A549 (cell line): ENCODE data around the gene TMEM117. TPM values are rescaled to one million over a fixed set of nuclear protein-coding genes. Genes with fewer than 3 reads are reported as not detected.
A peak's percentile ranks its signal among the peaks of the same experiment; 100 is the strongest.

Experiments
- ATAC-seq, 2 experiments: fragments of 200-7000 bp in 1 of 2; fragments of >200 bp in 1 of 2; cut with Nextera tagmentation in 1 of 2; cut with Tn5 transposase in 1 of 2; 3 replicates each; pipeline versions ENCODE4 v1.8.0 to v1.9.1; 2018 to 2020; ENCODE audit warnings: mild to moderate bottlenecking in 1 of 2, moderate library complexity in 1 of 2
- CTCF ChIA-PET: fragments of 300-600 bp; sonication (Branson Sonifier 250); formaldehyde crosslinking; extraction: SDS; loops from one replicate; lab custom pipeline; 2021; ENCODE audit warnings: antibody characterized with exemption, inconsistent platforms; lab: Yijun Ruan, JAX
- POLR2A ChIA-PET: fragments of 350-600 bp; formaldehyde crosslinking; extraction: SDS; loops from one replicate; lab custom pipeline; 2021; ENCODE audit warnings: antibody characterized with exemption, inconsistent platforms; lab: Yijun Ruan, JAX
- DNase-seq, 2 experiments: peaks; one replicate each; pipeline versions ENCODE4 v3.0.0 to v3.0.0-alpha.2; 2011 to 2016; ENCODE audit warnings: low read depth in 1 of 2, low spot score in 1 of 2
- FAIRE-seq: peaks from 2 replicates; lab custom pipeline; 2011; peaks lifted over from hg19 to GRCh38; lab: Jason Lieb, UNC
- H3K27ac ChIP-seq, 2 experiments: fragments of >200 bp; sonication (Bioruptor Twin); formaldehyde crosslinking; 3 replicates each; pipeline ENCODE4 v1.5.1; 2016 to 2017
- H3K4me1 ChIP-seq: fragments of >200 bp; sonication (Bioruptor Twin); formaldehyde crosslinking; 3 replicates; pipeline ENCODE4 v1.6.1; 2016
- H3K4me2 ChIP-seq: fragments of >200 bp; sonication (Bioruptor Twin); formaldehyde crosslinking; 3 replicates; pipeline ENCODE4 v1.6.1; 2016
- H3K4me3 ChIP-seq: fragments of >200 bp; sonication (Bioruptor Twin); formaldehyde crosslinking; 3 replicates; pipeline ENCODE4 v1.5.1; 2016
- H3K9me3 ChIP-seq: fragments of >200 bp; sonication (Bioruptor Twin); formaldehyde crosslinking; 3 replicates; pipeline ENCODE4 v1.6.1; 2016
- CBX2 ChIP-seq: fragments of 200-600 bp; sonication (generic); IDR thresholded peaks from 2 replicates; pipeline ENCODE4 v1.6.1; 2016; ENCODE audit warnings: low read depth, mild to moderate bottlenecking, borderline replicate concordance
- EHMT2 ChIP-seq: fragments of 200-600 bp; sonication (generic); IDR thresholded peaks from 2 replicates; pipeline ENCODE4 v1.6.1; 2016; ENCODE audit warnings: antibody characterized with exemption, low read depth, mild to moderate bottlenecking, moderate library complexity
- FOSB ChIP-seq: fragments of 250-450 bp; sonication (Bioruptor Pico); IDR thresholded peaks from 2 replicates; pipeline ENCODE4 v1.5.0; 2020; ENCODE audit warnings: mild to moderate bottlenecking, moderate library complexity
- GATA3 ChIP-seq: IDR thresholded peaks from 2 replicates; pipeline ENCODE4 v1.6.1; 2012; ENCODE audit warnings: borderline replicate concordance
- JUN ChIP-seq, 2 experiments: fragments of >200 bp; sonication (Bioruptor Twin); formaldehyde crosslinking; IDR thresholded peaks; 2 replicates in 1 of 2; 3 replicates in 1 of 2; pipeline ENCODE4 v1.6.1; 2016 to 2017
- KDM1A ChIP-seq: fragments of 200-600 bp; sonication (generic); IDR thresholded peaks from 2 replicates; pipeline ENCODE4 v1.6.1; 2016; ENCODE audit warnings: low read depth, mild to moderate bottlenecking
- KDM5A ChIP-seq: fragments of 200-600 bp; sonication (generic); IDR thresholded peaks from 2 replicates; pipeline ENCODE4 v1.6.1; 2016; ENCODE audit warnings: antibody characterized with exemption, mild to moderate bottlenecking
- MAFK ChIP-seq: fragments of 450-650 bp; IDR thresholded peaks from 2 replicates; pipeline ENCODE4 v1.6.1; 2014; ENCODE audit not compliant: partially characterized antibody
- NFE2L2 ChIP-seq: fragments of 150-350 bp; conservative IDR thresholded peaks from 2 replicates; pipeline ENCODE4 v1.6.1; 2014; ENCODE audit warnings: low read length
- PBX3 ChIP-seq: IDR thresholded peaks from 2 replicates; pipeline ENCODE4 v1.6.1; 2012
- POLR2A ChIP-seq: IDR thresholded peaks from 2 replicates; pipeline ENCODE4 v1.6.1; 2012; ENCODE audit warnings: mild to moderate bottlenecking, low read length
- POLR2AphosphoS2 ChIP-seq: conservative IDR thresholded peaks from 2 replicates; pipeline ENCODE4 v1.6.1; 2012; ENCODE audit warnings: low read length, improper control_type of control experiment, inconsistent platforms
- RARB ChIP-seq: fragments of 250-450 bp; sonication (Bioruptor Pico); IDR thresholded peaks from 2 replicates; pipeline ENCODE4 v1.8.0; 2021; ENCODE audit warnings: mild to moderate bottlenecking, moderate library complexity
- REST ChIP-seq: fragments of 200-600 bp; sonication (generic); IDR thresholded peaks from 2 replicates; pipeline ENCODE4 v1.6.1; 2016; ENCODE audit warnings: antibody characterized with exemption, mild to moderate bottlenecking, moderate library complexity
- RFX5 ChIP-seq: fragments of 450-650 bp; IDR thresholded peaks from 2 replicates; pipeline ENCODE4 v1.7.1; 2014; ENCODE audit warnings: antibody characterized with exemption, mild to moderate bottlenecking, moderate library complexity
- USF2 ChIP-seq: fragments of 450-650 bp; IDR thresholded peaks from 2 replicates; pipeline ENCODE4 v1.6.1; 2014; ENCODE audit warnings: antibody characterized with exemption
- ZC3H11A ChIP-seq: fragments of 450-650 bp; IDR thresholded peaks from 2 replicates; pipeline ENCODE4 v1.6.1; 2014; ENCODE audit warnings: antibody characterized with exemption, mild to moderate bottlenecking
- WGBS: methylation state at CpG from one replicate; pipeline ENCODE4 v1.1.6; 2017; ENCODE audit errors: missing lambda C conversion rate; 5-methylcytosine and 5-hydroxymethylcytosine counted together
- polyA plus RNA-seq, 4 experiments: library from polyadenylated mRNA; depleted of rRNA in 3 of 4; stranded (reverse); fragments of >200 nt; fragmentation: RNase III in 1 of 4; extraction: RNeasy Plus Mini Kit Qiagen cat#74134 plus additional on column Dnase treatment in 1 of 4; gene quantifications; 2 replicates in 3 of 4; 3 replicates in 1 of 4; pipeline ENCODE4 v1.2.3, GENCODE V29; 2011 to 2017
- TF ChIP-seq, protein P1 (sequence below): fragments of 150-350 bp; IDR thresholded peaks from 2 replicates; pipeline ENCODE4 v1.6.1; 2014; ENCODE audit warnings: low read depth, mild to moderate bottlenecking, low read length

Gene TMEM117
- polyA plus RNA-seq, 2 of the 4 experiments (the other 2 are of a cell fraction): 2.1 to 4.6 TPM

GRCh38 chr12:43930032-43930431 lies 94.2 kb downstream of the TMEM117 start:
- no peak for DNase-seq
- no peak for TF ChIP-seq REST
- peak; percentile 81 for TF ChIP-seq MAFK
- TF ChIP-seq EHMT2: no peak
- WGBS: 3% methylated on average over 1 of the region's 1 CpG
- CTCF ChIA-PET: no interaction called here
- H3K4me3 ChIP-seq: no peak overlapping the region
- no peak for FAIRE-seq
- no peak for ATAC-seq
- H3K4me2 ChIP-seq: no peak overlapping the region
- H3K9me3 ChIP-seq: peaks cover 10% of the 10 kb centered on the region; the same call in 1 of the 3 replicates
- H3K27ac ChIP-seq: no peak overlapping the region
- no peaks in the 10 kb centered on the region for H3K4me1 ChIP-seq
- POLR2A ChIA-PET: no interaction called here

DNA sequence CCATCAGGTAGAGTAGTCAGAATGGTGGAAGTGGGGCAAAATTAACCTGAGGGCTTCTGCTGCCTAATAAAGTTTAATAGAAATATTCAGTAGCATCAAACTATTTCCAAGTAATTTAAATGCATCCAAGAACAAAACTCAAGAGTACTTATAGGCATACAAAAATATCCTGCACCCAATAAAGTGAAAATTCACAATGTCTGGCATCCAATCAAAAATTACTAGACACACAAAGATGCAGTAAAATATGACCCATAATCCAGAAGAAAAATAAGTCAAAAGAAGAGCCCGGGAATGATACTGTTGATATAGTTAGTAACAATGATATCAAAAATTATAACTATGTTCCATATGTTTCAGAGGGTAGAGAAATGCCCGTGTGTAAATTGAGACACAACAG lies 95.3 kb downstream of the TMEM117 start:
- ChIA-PET POLR2A (no interaction called here), CTCF (no interaction called here)
- DNase-seq: no peak
- H3K27ac ChIP-seq: no peak overlapping the region
- no peak overlapping the region for H3K4me2 ChIP-seq
- H3K4me1 ChIP-seq: no peaks in the 10 kb centered on the region
- H3K4me3 ChIP-seq: no peak overlapping the region
- H3K9me3 ChIP-seq: peaks cover 10% of the 10 kb centered on the region; the same call in 1 of the 3 replicates
- FAIRE-seq: no peak
- TF ChIP-seq REST: no peak
- no peak for TF ChIP-seq POLR2A
- TF ChIP-seq KDM5A: no peak
- TF ChIP-seq POLR2AphosphoS2: no peak
- no peak for TF ChIP-seq RFX5
- TF ChIP-seq, protein P1, sequence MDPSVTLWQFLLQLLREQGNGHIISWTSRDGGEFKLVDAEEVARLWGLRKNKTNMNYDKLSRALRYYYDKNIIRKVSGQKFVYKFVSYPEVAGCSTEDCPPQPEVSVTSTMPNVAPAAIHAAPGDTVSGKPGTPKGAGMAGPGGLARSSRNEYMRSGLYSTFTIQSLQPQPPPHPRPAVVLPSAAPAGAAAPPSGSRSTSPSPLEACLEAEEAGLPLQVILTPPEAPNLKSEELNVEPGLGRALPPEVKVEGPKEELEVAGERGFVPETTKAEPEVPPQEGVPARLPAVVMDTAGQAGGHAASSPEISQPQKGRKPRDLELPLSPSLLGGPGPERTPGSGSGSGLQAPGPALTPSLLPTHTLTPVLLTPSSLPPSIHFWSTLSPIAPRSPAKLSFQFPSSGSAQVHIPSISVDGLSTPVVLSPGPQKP: no peak
- TF ChIP-seq CBX2: no peak
- no peak for TF ChIP-seq PBX3
- ATAC-seq: no peak
- 40% methylated on average over 2 of the region's 2 CpGs for WGBS

DNA sequence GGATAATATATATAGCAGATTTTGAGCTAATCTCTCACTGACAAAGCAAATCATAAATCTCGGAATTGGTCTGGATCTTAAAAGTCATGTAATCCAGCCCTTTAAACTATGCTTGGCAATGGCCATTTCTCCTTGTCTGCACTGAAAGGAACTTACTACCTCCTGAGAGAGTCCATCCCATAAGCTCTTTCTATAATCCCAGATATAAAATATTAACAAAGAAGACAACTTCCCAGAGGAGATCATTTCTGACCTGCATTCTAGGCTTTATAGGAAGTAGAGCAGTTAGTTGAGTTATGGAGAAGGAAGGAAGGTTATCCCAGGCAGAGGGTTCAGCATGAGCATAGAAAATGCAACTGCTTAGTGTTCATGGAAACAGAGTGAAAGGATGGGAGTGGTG lies 99.7 kb downstream of the TMEM117 start:
- 65% methylated on average over 1 of the region's 1 CpG for WGBS
- ATAC-seq: no peak
- FAIRE-seq: no peak
- ChIA-PET CTCF (no interaction called here), POLR2A (no interaction called here)
- Histone ChIP-seq H3K27ac (no peak overlapping the region), H3K9me3 (peaks cover 7% of the 10 kb centered on the region; the same call in 1 of the 3 replicates), H3K4me2 (no peak overlapping the region), H3K4me3 (no peak overlapping the region), H3K4me1 (no peaks in the 10 kb centered on the region)
- no peak for DNase-seq
- TF ChIP-seq, protein P1: no peak
- TF ChIP-seq RFX5: no peak
- TF ChIP-seq FOSB (CRISPR knock-in tag): no peak
- TF ChIP-seq REST: no peak
- no peak for TF ChIP-seq GATA3
- no peak for TF ChIP-seq KDM1A
- no peak for TF ChIP-seq RARB (CRISPR knock-in tag)
- no peak for TF ChIP-seq NFE2L2
- TF ChIP-seq ZC3H11A: no peak
- TF ChIP-seq USF2: no peak
- TF ChIP-seq JUN (IDR thresholded peaks at IDR 0.05): no peak
